ENCODE data around the gene CNPY1. TPM values are rescaled to one million over a fixed set of nuclear protein-coding genes. Genes with fewer than 3 reads are reported as not detected.
A peak's percentile ranks its signal among the peaks of the same experiment; 100 is the strongest.

The CNPY1 gene
- total RNA-seq, 1 experiment from 2014 or later, result not detected

GRCh38 chr7:155464183-155464582 lies 82.2 kb downstream of the CNPY1 start:
- no peaks in the 10 kb centered on the region; the same call in 1 of the 2 replicates for H3K4me1 ChIP-seq (ENCODE audit: control insufficient read depth, insufficient read depth, low read length)
- no peak for DNase-seq (ENCODE audit: low read depth, low spot score)
- 0 out of 2 replicates have a peak, but pooled peaks have one; percentile 68 for ATAC-seq
- H3K4me3 ChIP-seq (ENCODE audit: low read depth in 2 of 2, low read length in 2 of 2), result no peak overlapping the region
- POLR2A ChIA-PET, result no interaction called here
- no peak overlapping the region for H3K27ac ChIP-seq (ENCODE audit: low read length)
- no peaks in the 10 kb centered on the region for H3K36me3 ChIP-seq (ENCODE audit: control insufficient read depth, insufficient read depth, low read length)
- BruUV-seq (replicated peaks), result no TSS peak
- intact Hi-C loops (cut with micrococcal nuclease; ENCODE audit: unreplicated experiment), result no loop called here
- CTCF ChIA-PET, result no interaction called here
- peaks cover 3% of the 10 kb centered on the region; the same call in 1 of the 2 replicates for H3K27me3 ChIP-seq (ENCODE audit: control insufficient read depth, insufficient read depth, low read length)
- in situ Hi-C loops (cut with HindIII; ENCODE audit: low pct_unique_long_range_greater_than_20kb, low sequenced_read_pairs), result no loop called here
- no peak for TF ChIP-seq POLR2AphosphoS5 (IDR thresholded peaks at IDR 0.05; ENCODE audit: low read depth, low read length)
- TF ChIP-seq REST (IDR thresholded peaks at IDR 0.05; ENCODE audit: insufficient read depth in 1 of 2, low read depth in 2 of 2, low read length in 1 of 2), result no peak
- no peak for TF ChIP-seq TCF7L2 (IDR thresholded peaks at IDR 0.05; ENCODE audit: low read depth, low read length)
- no peak for TF ChIP-seq CTCF (IDR thresholded peaks at IDR 0.05)
- no peak for TF ChIP-seq SIN3A (IDR thresholded peaks at IDR 0.05; ENCODE audit: borderline replicate concordance, insufficient read depth, low read depth, low read length)
- H3K9me3 ChIP-seq (ENCODE audit: control insufficient read depth, insufficient read depth, low read depth, low read length), result no peaks in the 10 kb centered on the region

- ATAC-seq, result no peak
- in situ Hi-C loops (cut with HindIII; ENCODE audit: low pct_unique_long_range_greater_than_20kb, low sequenced_read_pairs), result no loop called here
Observed at GRCh38 chr7:155463114-155463811, 83.1 kb downstream of the CNPY1 start.

More at GRCh38 chr7:155463114-155463811, 83.1 kb downstream of the CNPY1 start:
- H3K4me3 ChIP-seq (ENCODE audit: low read depth in 2 of 2, low read length in 2 of 2), result no peak overlapping the region
- no peaks in the 10 kb centered on the region for H3K36me3 ChIP-seq (ENCODE audit: control insufficient read depth, insufficient read depth, low read length)
- TF ChIP-seq CTCF (IDR thresholded peaks at IDR 0.05), result no peak
- TF ChIP-seq REST (IDR thresholded peaks at IDR 0.05; ENCODE audit: insufficient read depth in 1 of 2, low read depth in 2 of 2, low read length in 1 of 2), result no peak
- TF ChIP-seq TCF7L2 (IDR thresholded peaks at IDR 0.05; ENCODE audit: low read depth, low read length), result no peak
- no peak for TF ChIP-seq POLR2AphosphoS5 (IDR thresholded peaks at IDR 0.05; ENCODE audit: low read depth, low read length)
- TF ChIP-seq SIN3A (IDR thresholded peaks at IDR 0.05; ENCODE audit: borderline replicate concordance, insufficient read depth, low read depth, low read length), result no peak
- H3K9me3 ChIP-seq (ENCODE audit: control insufficient read depth, insufficient read depth, low read depth, low read length), result no peaks in the 10 kb centered on the region
- POLR2A ChIA-PET, result no interaction called here
- H3K4me1 ChIP-seq (ENCODE audit: control insufficient read depth, insufficient read depth, low read length), result no peaks in the 10 kb centered on the region; the same call in 1 of the 2 replicates
- DNase-seq (ENCODE audit: low read depth, low spot score), result no peak
- BruUV-seq (replicated peaks), result no TSS peak
- H3K27me3 ChIP-seq (ENCODE audit: control insufficient read depth, insufficient read depth, low read length), result peaks cover 2% of the 10 kb centered on the region; the same call in 1 of the 2 replicates
- intact Hi-C loops (cut with micrococcal nuclease; ENCODE audit: unreplicated experiment), result no loop called here
- CTCF ChIA-PET, result no interaction called here
- H3K27ac ChIP-seq (ENCODE audit: low read length), result no peak overlapping the region

All from Panc1 (cell line).